GM23248 (cell line): Measurements from ENCODE around the gene FADS6.

Experiments used
- EZH2 ChIP-seq: fragments of 200-600 bp; sonication (generic); IDR thresholded peaks from 2 replicates; pipeline ENCODE4 v1.6.1; 2018; ENCODE audit warnings: antibody characterized with exemption, mild to moderate bottlenecking; ENCODE audit not compliant: insufficient read depth, poor library complexity, severe bottlenecking
- EZH2phosphoT487 ChIP-seq: fragments of 200-600 bp; sonication (generic); IDR thresholded peaks from 2 replicates; pipeline ENCODE4 v1.6.1; 2018; ENCODE audit warnings: antibody characterized with exemption, moderate library complexity, mild to moderate bottlenecking, low read depth; ENCODE audit not compliant: insufficient read depth

GRCh38 chr17:74890554-74890953 lies 2.9 kb downstream of the FADS6 start:
- no peak for TF ChIP-seq EZH2
- no peak for TF ChIP-seq EZH2phosphoT487
